ENCODE measurements around the gene SCD5. TPM values are rescaled to one million over a fixed set of nuclear protein-coding genes. Genes with fewer than 3 reads are reported as not detected.

SCD5 gene
- total RNA-seq, 4 donors from 2014 or later, result 17.6 to 28.4 (median 22.9) TPM

DNA sequence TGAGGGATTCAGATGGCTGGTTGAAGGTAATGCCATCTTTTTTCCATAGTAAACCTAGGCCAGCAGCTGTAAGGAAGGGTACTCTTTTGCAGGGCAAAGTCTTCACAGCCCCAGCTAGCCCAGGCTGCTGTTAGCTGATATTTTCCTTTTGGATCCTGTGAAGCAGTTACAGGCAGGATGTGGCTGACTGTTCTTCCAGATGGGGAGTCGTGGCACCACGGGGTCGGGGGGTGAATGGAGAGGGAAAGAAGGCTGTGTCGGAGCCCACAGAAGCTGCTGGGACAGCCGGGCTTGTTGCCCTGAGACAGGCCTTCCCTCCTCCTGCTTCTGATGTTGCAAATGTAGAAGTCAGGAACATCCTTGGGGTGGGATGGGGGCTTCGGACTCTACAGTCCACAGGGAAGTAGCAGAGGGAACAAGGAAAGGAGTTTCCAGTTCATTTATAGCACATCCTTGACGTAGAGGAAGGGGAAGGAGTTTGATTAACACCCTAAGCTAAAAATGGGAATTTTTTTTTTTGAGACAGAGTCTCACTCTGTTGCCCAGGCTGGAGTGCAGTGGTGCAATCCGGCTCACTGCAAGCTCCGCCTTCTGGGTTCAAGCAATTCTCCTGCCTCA lies 172.2 kb downstream of the SCD5 start:
- H3K36me3 ChIP-seq, result no peaks in the 10 kb centered on the region
- no peaks in the 10 kb centered on the region for H3K27me3 ChIP-seq
- no peak for TF ChIP-seq POLR2A (IDR thresholded peaks at IDR 0.05; ENCODE audit: low read depth)
- TF ChIP-seq POLR2AphosphoS5 (IDR thresholded peaks at IDR 0.05), result no peak
- TF ChIP-seq EP300 (IDR thresholded peaks at IDR 0.05), result no peak
- TF ChIP-seq, protein P1, sequence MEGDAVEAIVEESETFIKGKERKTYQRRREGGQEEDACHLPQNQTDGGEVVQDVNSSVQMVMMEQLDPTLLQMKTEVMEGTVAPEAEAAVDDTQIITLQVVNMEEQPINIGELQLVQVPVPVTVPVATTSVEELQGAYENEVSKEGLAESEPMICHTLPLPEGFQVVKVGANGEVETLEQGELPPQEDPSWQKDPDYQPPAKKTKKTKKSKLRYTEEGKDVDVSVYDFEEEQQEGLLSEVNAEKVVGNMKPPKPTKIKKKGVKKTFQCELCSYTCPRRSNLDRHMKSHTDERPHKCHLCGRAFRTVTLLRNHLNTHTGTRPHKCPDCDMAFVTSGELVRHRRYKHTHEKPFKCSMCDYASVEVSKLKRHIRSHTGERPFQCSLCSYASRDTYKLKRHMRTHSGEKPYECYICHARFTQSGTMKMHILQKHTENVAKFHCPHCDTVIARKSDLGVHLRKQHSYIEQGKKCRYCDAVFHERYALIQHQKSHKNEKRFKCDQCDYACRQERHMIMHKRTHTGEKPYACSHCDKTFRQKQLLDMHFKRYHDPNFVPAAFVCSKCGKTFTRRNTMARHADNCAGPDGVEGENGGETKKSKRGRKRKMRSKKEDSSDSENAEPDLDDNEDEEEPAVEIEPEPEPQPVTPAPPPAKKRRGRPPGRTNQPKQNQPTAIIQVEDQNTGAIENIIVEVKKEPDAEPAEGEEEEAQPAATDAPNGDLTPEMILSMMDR (IDR thresholded peaks at IDR 0.05), result no peak
- no peaks in the 10 kb centered on the region for H3K4me1 ChIP-seq
- intact Hi-C loops (cut with DNase I), result no loop called here
- H3K4me3 ChIP-seq, result no peak overlapping the region
- H3K9me3 ChIP-seq, result no peaks in the 10 kb centered on the region
- H3K27ac ChIP-seq (replicated peaks in 1 of 4), result no peak overlapping the region
- WGBS, result 68% methylated on average over 9 of the region's 9 CpGs
- no peak for DNase-seq (ENCODE audit: extremely low spot score)

DNA sequence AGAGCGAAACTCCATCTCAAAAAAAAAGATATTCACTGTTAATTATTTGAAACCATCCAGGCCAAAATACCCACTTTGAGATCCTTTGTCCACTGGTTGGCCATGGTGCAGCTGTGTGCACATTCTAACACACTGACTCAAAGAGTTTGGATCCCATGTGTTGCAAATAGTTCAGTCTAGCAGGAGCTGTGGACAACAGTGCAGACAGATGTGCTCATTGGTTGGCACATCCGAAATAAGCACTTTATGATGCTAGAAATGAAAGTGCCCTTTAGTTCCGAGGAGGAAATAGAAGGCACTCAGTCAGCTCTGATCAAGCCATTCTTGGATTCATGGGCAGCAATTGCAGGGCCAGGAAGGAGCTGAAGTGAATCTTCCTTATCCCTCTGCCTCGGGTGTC lies 173.8 kb downstream of the SCD5 start:
- no peak for DNase-seq (ENCODE audit: extremely low spot score)
- no peaks in the 10 kb centered on the region for H3K4me1 ChIP-seq
- H3K9me3 ChIP-seq, result no peaks in the 10 kb centered on the region
- H3K27ac ChIP-seq (replicated peaks in 1 of 4), result no peak overlapping the region
- TF ChIP-seq EP300 (IDR thresholded peaks at IDR 0.05), result no peak
- TF ChIP-seq POLR2A (IDR thresholded peaks at IDR 0.05; ENCODE audit: low read depth), result no peak
- TF ChIP-seq POLR2AphosphoS5 (IDR thresholded peaks at IDR 0.05), result no peak
- TF ChIP-seq, protein P1 (IDR thresholded peaks at IDR 0.05), result no peak
- no peaks in the 10 kb centered on the region for H3K36me3 ChIP-seq
- intact Hi-C loops (cut with DNase I), result no loop called here
- no peak overlapping the region for H3K4me3 ChIP-seq
- WGBS, result 77% methylated on average over 4 of the region's 4 CpGs
- H3K27me3 ChIP-seq, result no peaks in the 10 kb centered on the region

DNA sequence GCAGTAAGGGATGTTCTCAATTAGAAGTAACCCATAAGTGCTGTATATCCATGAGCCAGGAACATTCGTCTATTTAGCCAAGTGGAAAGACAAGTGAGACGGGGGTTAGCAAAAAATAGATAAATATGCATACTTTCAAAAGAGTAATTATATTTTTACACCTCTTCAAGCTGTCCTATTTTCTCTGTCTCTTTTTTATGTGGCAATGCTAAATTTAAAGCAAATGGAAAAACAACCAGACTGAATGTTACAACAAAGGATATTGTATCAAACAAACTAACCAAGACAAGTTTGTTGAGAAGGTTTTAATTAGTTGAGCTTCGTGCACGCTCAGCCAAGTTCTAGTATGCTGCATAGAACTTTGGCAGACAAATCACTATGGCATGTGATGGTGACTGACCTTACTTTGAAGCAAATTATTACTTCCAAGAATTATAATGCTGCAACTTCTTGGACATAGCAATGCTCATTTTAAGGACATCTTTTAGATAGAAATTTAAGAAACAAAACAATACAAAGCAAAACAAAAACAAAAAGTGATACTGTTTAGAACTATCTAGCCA lies 175.4 kb downstream of the SCD5 start:
- intact Hi-C loops (cut with DNase I), result no loop called here
- Histone ChIP-seq H3K27ac (replicated peaks in 1 of 4) (no peak overlapping the region), H3K4me3 (no peak overlapping the region), H3K27me3 (no peaks in the 10 kb centered on the region), H3K36me3 (no peaks in the 10 kb centered on the region), H3K9me3 (no peaks in the 10 kb centered on the region), H3K4me1 (no peaks in the 10 kb centered on the region)
- DNase-seq (ENCODE audit: extremely low spot score), result no peak
- TF ChIP-seq, protein P1 (IDR thresholded peaks at IDR 0.05), result no peak
- TF ChIP-seq EP300 (IDR thresholded peaks at IDR 0.05), result no peak
- TF ChIP-seq POLR2AphosphoS5 (IDR thresholded peaks at IDR 0.05), result no peak
- no peak for TF ChIP-seq POLR2A (IDR thresholded peaks at IDR 0.05; ENCODE audit: low read depth)
- WGBS, result 53% methylated on average over 4 of the region's 4 CpGs

DNA sequence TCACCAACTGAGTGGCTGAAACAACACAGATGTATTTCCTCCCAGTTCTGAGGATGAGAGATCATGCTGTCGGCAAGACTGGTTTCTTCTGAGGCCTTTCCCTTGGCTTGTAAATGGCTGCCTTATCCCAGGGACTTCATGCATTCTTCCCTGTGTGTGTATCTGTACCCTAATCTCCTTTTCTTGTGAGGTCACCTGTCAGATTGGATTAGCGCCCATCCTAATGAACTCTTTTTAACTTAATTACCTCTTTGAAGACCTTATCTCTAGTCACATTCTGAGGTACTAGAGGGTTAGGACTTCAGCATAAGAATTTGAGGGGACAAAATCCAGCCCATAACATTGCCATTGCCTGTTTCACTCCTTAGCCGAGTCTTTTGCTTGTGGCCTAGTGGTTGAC lies 177.3 kb downstream of the SCD5 start:
- WGBS, result 57% methylated on average over 3 of the region's 3 CpGs
- no peaks in the 10 kb centered on the region for H3K9me3 ChIP-seq
- H3K4me3 ChIP-seq, result no peak overlapping the region
- no peak for DNase-seq (ENCODE audit: extremely low spot score)
- H3K36me3 ChIP-seq, result no peaks in the 10 kb centered on the region
- no peaks in the 10 kb centered on the region for H3K4me1 ChIP-seq
- H3K27ac ChIP-seq (replicated peaks in 1 of 4), result no peak overlapping the region
- no peaks in the 10 kb centered on the region for H3K27me3 ChIP-seq
- intact Hi-C loops (cut with DNase I), result no loop called here
- TF ChIP-seq POLR2AphosphoS5 (IDR thresholded peaks at IDR 0.05) (no peak), EP300 (IDR thresholded peaks at IDR 0.05) (no peak), POLR2A (IDR thresholded peaks at IDR 0.05; ENCODE audit: low read depth) (no peak)
- TF ChIP-seq, protein P1 (IDR thresholded peaks at IDR 0.05), result no peak

Data from esophagus muscularis mucosa (tissue), 4 donors.